HFF-Myc (cell line): ENCODE results near the gene DLG2.

Experiments used
- DNase-seq: peaks from one replicate; pipeline ENCODE4 v3.0.0-alpha.2; 2011; ENCODE audit warnings: low read depth; ENCODE audit errors: extremely low read depth
- H3K4me3 ChIP-seq: replicated peaks from 2 replicates; pipeline ENCODE4 v1.5.1; 2011; ENCODE audit warnings: low read depth, mild to moderate bottlenecking, control low read depth, low read length
- TF ChIP-seq, protein P1 (sequence below): IDR thresholded peaks from 2 replicates; pipeline ENCODE4 v1.5.1; 2012; ENCODE audit warnings: mild to moderate bottlenecking, low read depth, low read length, control low read depth; ENCODE audit errors: missing control alignments

The DLG2 gene

DNA sequence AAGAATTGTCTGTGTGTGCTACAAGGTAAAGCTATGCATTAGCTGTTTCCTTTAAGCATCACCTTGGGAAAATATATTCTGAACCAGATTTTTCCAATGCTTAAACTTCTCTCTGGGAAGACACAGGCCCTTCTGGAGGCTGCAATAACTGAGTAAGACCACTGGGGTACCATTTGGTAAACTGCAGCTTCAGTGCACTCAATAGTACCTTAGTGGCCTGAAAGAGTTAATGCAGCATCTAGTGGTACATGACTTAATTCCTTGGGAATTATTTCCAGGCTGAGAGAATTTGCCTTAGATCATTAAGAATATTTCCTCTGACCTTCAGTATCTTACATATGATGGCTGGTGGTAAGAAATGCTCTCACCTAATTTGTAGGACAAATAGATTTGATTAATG, 727.4 kb downstream of the DLG2 start:
- no peak overlapping the region for H3K4me3 ChIP-seq
- peak; percentile 7 for DNase-seq
- TF ChIP-seq, protein P1, sequence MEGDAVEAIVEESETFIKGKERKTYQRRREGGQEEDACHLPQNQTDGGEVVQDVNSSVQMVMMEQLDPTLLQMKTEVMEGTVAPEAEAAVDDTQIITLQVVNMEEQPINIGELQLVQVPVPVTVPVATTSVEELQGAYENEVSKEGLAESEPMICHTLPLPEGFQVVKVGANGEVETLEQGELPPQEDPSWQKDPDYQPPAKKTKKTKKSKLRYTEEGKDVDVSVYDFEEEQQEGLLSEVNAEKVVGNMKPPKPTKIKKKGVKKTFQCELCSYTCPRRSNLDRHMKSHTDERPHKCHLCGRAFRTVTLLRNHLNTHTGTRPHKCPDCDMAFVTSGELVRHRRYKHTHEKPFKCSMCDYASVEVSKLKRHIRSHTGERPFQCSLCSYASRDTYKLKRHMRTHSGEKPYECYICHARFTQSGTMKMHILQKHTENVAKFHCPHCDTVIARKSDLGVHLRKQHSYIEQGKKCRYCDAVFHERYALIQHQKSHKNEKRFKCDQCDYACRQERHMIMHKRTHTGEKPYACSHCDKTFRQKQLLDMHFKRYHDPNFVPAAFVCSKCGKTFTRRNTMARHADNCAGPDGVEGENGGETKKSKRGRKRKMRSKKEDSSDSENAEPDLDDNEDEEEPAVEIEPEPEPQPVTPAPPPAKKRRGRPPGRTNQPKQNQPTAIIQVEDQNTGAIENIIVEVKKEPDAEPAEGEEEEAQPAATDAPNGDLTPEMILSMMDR, result peak; percentile 25

DNA sequence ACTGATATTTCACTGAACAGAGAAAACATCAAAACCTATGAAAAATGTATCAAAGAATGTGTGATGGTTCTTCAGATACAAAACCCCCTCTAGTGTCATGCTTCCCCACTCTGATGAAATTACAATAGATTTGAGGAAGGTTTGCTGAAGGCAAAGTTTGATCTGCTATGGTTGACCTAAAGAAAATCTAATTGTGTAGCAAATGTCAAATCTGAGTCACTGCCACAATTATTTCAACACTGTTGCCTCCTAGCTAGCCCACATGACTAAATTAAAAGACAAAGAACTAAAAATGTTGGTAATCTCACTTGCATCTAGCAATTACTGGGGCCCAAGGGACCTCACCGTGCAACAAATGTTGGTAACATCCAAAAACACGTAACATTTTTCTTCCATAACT, 728.0 kb downstream of the DLG2 start:
- TF ChIP-seq, protein P1, result no peak
- no peak overlapping the region for H3K4me3 ChIP-seq
- DNase-seq, result no peak

DNA sequence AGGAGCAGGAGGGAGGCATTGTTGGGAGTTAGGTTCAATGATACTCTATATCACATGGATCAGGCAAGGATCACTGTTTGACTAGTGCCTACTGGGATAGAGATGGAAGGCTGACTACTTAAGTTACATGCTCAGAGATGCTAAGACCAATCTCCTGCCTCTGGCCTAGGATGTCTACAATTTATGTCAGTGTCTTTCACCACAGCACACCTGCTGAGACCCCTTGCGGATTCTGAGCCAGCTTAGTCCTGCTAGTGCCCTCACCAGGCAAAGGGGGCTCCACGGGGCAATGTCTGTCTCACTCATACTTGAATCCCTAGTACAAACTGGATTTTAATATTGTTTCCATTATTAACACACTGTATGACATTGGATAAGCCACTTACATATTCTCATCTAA, 732.5 kb downstream of the DLG2 start:
- no peak for DNase-seq
- no peak overlapping the region for H3K4me3 ChIP-seq
- TF ChIP-seq, protein P1, result no peak

DNA sequence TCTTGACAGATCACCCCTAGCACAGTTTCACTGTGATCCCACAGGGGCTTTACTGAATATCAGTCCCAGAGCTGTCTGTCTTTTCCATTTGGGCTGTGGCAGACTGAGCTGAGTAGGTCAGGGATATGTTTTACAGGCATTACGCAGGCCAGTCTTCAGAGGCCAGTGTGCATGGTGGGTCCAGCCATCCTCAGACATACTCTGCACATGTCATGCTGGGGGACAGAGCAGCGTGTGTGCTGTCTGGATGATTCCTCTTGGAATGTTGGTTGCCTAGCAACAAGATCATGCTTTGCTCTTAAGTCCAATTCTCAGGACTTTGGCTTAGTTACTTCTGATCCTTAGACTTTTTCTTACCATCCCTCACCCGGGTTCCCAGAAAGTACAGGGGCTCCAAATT, 736.5 kb downstream of the DLG2 start:
- TF ChIP-seq, protein P1, result no peak
- H3K4me3 ChIP-seq, result no peak overlapping the region
- DNase-seq, result no peak

DNA sequence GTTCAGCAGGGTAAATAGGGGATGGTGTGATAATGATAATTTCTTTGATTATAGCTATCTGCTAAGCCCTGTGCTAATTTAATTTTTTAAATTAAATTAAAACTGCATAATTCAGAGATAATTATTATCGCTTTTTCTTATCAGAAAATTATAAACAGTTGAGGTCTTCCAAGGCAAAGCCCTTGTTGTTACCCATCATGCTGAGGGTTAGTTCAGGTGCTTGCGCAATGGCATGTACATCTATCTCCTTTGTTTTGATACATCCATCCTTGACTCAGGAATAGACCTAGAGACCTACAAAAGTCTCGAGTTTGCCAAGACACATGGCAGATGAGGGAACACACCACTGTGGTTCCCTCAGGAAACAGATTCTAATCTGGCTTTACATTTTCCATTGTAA, 737.6 kb downstream of the DLG2 start:
- DNase-seq, result no peak
- TF ChIP-seq, protein P1, result no peak
- H3K4me3 ChIP-seq, result no peak overlapping the region

DNA sequence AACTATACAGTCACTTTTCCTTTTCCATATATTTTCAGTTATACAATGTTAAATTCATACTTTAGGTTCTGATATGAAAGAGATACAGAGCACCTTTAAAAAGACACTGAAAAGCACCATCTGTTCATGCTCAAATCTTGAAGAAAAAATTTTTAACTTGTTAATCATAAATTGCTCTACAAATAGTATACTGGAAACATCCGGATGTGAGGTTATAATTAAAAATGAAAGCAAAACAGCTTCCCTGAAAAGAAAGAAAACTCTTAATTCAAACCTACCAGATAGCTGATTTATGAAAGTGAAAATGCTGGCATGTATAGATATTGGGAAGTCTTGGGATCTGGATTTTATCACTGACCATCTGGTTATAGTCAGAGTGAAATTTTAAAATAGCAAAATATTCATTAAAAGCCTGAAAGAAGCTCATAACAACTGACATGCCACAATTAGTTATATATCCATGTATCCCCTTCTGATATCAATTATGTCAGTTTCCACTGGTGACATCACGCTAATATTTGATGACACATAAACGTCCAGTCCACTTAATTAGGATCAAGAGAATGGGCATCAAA, 740.0 kb downstream of the DLG2 start:
- no peak overlapping the region for H3K4me3 ChIP-seq
- DNase-seq, result no peak
- TF ChIP-seq, protein P1, result no peak

DNA sequence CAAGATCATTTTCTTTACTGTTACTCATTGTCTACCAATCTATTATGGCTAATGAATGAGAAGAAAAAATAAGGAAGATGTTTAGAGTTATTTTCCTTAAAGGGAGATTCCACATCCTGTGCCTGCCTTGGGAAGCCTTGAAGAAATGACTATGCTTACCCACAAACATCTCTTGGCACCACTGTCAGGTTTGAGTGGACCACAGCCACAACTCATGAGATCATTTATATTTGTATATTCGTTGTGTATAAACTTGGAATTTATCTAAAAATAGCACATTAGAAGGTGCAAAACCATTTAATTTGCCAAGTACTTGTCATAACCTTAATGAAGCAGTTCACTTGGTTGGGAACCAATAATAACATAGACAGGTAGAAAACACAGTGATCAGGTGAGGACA, 740.8 kb downstream of the DLG2 start:
- no peak for DNase-seq
- TF ChIP-seq, protein P1, result no peak
- H3K4me3 ChIP-seq, result no peak overlapping the region
